Epidermal melanocyte (primary cell): ENCODE data around the gene GRK3.
"Not testable (repeated sequence)": the region's sequence is repeated elsewhere in the genome, so short reads cannot be mapped to it uniquely, and the experiment has no call there.

Source experiments
- DNase-seq: peaks from one replicate; pipeline ENCODE4 v3.0.0; 2011; ENCODE audit warnings: low spot score; ENCODE audit not compliant: insufficient read length

Gene GRK3

DNA sequence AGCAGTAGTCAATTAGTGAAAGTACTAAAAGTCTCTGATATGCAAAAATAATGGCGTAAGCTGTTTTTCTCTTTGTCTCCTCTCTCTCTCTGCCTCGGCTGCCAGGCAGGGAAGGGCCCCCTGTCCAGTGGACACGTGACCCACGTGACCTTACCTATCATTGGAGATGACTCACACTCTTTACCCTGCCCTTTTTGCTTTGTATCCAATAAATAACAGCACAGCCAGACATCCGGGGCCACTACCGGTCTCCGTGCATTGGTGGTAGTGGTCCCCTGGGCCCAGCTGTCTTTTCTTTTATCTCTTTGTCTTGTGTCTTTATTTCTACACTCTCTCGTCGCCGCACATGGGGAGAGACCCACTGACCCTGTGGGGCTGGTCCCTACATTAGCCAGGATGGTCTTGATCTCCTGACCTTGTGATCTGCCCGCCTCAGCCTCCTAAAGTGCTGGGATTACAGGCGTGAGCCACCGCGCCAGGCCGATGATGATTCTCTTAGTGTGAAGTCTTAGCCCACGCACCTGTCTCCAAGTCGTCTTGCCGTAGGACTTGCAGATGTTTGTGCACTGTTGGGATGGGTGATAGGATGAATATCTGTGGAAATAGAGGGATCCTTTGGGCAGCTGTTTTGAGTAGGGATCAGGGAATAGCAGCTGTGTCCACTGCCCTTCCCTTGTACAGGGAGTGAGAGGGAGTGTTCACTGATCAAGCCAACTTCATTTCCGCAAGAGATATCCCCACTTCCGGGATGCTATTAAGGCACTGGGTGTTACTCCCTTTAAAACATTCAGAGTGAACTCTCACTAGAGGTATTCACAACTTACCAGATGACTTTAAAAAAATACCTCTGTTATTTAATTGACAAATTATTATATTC, 61.5 kb downstream of the GRK3 start:
- not testable (repeated sequence) for DNase-seq

DNA sequence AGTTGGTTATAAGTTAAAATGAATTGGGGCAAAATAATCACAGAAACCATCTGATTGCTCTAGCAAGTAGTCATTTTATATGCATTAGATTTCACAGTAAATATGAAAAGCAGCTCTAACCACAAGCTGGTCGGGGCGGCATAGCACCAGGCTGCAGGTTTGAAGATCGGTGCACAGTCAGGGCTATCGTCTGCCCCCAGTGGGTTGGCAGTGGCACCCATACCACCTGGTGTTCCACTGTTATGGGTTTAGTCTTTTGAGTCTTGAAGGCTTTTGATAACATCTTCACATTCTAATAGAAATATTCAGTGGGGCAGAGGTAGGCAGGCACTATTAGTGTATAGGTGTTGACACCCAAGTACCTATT, 62.1 kb downstream of the GRK3 start:
- no peak for DNase-seq

DNA sequence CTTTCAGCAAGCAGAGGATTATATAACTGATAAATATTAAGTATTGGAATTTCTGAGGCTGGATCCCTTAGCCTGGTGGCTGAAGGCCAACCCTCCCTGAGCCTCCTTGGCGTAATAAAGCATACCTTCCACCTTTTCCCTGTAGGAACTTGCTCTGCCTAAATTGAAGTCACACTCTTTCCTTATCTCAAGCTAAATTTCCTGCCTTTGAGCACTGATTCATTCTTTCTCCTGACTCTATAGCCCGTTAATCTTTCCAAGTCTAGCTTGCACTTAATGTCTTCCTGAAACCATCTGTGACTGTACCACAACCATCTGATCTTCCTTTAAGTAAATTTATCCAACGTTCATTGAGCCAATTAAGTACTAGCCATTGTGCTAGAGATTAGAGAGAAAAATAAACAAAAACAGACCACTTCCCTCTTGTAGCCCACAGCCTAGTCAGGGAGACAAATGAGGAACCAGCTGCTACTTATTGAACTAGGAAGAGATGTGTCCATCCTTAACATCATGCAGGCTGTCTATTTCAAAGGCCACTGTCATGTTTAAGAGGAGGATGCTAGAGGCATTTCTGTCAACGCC, 62.9 kb downstream of the GRK3 start:
- no peak for DNase-seq

DNA sequence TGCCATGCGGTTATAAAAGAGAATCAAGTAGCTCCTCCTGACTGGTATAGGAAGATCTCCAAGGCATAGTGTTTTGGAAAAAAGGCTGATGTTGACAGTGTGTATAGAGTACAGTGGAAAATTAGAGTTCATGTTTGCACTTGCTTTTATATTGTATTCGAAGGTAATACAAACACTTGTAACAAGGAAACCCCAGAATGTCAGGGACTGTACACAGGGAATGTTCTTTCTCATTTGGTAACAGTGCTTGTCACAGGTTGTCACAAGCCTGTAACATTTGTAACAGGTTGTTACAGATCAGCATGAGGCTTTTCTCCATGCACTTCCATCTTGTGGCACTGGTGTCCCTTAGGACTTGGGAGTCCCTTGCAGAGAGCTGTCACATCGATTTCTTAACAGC, 64.0 kb downstream of the GRK3 start:
- no peak for DNase-seq

DNA sequence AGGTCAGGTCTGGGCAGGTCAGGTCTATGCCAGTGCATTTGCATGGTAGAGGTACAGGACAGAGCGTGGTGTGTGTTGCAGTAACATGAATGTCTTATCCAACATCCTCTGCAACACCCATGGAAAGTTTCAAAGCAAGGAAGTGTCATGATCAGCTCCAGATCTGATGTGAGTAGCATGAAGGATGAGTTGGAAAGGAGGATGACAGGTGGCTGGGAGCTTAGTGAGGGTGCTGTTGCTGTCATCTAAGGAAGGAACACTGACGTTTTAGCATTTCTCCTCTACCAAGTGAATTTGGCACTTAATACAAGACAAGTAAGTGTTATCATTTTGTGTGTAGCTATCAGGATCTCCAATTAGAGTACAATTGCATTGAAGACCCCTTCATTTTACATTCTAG, 65.1 kb downstream of the GRK3 start:
- DNase-seq, result no peak

DNA sequence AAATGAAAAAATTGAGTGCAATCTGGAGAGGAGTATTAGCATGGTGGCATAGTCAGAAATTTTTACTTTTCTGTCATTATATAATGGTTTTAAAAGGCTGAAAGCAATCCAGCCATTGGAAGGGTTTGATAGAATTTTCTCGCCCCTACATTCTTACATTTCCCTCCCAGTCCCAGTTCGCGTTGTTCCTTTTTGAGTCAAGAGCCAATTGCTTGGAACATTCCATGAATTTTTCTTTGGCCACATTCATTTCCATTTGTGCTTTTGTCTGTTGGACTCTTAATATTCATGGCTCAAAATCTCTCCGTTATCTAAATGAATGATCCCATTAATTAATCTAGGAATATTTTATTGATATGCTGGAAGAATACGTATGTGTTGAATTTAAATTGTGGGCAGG, 66.0 kb downstream of the GRK3 start:
- no peak for DNase-seq

DNA sequence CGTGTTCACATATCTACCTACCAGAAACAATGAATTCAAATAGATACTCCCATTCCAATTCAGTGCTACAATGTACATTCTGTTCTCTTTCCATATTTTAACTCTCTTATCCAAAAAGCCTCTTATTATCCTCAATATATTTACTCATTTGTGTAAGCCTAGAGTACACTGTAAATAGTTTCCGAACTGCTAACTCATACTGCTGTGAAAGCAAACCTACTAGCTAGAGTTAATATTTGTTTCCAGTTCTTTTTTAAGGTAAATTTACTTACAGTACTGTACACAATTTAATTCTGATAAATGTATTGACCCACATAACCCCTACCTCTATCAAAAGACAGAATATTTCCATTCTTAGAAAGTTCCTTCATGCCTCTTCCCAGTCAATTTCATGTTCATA, 71.8 kb downstream of the GRK3 start:
- DNase-seq, result no peak

DNA sequence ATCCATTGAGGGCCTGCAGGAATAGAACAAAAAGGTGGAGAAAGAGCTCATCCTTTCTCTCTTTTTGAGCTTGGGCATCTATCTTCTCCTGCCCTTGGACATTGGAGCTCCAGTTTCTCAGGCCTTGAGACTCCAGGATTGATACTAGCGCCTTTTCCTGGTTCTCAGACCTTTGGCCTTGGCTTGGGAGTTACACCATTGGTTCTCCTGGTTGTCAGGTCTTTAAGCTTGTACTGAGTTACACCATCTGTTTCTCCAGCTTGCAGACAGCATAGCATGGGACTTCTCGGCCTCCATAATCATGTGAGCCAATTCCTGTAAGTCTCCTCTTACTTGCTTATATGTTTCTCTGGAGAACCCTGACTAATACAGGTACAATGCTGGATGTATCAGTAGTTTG, 72.6 kb downstream of the GRK3 start:
- DNase-seq, result no peak

DNA sequence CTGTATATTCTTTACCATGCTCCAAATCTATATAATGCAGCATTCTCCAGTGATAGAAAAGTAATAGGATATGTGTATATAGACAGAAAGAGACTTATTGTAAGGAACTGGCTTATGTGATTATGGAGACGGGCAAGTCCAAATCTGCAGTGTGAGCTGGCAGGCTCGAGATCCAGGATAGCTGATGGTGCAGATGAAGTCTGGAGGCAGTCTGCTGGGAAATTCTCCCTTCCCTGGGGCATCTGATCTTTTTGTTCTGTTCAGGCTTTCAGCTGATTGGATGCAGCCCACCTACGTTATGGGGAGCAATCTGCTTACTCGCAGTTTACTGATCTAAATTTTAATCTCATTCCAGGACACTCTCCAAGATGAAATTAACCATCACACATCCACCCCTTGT, 73.2 kb downstream of the GRK3 start:
- no peak for DNase-seq

DNA sequence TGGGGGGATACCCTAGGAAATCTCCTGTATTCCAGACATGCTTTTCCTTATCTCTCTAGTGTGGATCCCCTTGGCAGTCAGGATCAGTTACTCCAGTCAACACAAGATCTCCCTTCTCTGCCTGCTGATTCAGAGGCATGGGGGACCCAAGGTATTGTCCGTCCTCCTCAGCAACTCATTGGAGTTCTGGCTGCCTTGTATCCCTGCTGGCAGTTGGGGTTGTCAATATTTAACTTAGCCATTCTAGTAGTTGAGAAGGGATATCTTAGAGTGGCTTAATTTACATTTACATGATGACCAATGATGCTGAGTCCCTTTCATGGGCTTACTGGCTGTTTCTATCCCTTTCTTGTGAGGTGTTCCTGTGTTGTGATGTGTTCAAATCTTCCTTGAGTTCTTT, 74.2 kb downstream of the GRK3 start:
- no peak for DNase-seq

DNA sequence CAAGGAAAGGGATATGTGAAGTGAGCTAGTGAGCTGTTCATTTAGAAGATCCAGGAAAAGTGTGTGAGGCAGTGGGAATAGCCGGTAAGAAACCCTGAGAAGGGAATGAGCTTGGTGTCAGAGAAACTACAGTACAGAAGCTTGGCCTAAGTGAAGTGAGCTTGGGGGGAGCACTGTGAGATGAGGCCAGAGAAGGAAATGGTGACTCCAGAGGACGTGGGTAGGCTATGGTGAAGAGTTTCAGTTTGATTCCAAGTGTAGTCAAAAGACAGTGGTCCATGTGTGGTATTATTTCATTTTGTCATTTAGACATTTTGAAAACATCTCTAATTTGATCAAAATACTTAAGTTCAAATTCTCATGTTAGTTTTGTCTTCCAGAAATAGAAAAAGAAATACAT, 77.2 kb downstream of the GRK3 start:
- DNase-seq, result no peak

DNA sequence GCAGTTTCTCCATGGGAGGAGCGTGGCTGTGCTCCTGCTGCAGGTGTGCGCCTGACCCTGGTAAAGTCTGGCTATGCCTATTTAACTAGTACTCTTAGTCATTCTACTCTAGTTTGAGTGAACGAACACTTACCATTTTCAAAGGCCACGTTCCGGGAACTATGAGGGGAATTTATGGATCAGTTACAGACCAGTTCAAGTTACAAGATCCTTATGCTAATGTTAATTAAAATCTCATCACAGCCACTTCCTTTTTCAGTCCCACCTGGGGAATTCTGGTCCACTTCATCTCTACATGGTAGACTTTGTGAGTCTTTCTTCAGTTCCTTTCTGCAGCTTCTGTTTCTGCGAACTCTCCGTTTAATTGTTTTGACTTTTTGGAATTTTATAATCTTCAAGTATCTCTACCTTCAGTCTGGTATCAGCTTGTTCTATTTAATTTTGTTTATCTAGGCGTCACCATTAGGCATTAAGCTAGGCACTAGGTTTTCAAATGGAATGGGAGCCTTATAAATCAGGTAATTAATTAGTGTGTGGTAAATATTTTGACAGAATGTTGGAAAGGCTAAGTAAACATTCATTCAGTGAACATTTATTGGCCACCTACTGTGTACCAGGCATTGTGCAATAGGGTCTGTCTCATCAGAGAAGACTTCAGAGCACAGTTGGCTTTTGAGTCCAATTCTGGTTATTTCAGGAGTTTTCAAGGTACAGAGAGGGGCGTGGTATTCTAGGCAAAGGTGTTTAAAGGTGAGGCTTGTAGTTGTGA, 78.9 kb downstream of the GRK3 start:
- DNase-seq, result no peak

DNA sequence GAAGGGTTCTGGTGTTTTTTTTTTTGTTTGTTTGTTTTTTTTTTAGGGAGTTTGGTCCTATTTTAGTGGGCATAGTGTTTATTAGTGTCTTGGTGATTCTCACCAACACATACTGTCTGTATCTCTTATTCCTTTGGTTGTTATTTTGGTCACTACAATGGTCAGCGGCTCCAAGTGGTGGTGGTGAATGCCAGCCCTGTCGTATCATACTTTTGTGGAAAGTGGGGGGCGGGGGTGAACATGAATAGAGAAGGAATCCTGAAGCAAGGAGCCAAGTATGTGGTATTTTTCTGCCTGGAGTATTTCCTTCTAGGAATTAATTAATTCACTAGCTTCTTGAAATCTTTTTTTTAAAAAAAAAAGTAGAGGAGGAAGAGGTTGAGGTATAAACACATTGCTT, 79.6 kb downstream of the GRK3 start:
- no peak for DNase-seq

DNA sequence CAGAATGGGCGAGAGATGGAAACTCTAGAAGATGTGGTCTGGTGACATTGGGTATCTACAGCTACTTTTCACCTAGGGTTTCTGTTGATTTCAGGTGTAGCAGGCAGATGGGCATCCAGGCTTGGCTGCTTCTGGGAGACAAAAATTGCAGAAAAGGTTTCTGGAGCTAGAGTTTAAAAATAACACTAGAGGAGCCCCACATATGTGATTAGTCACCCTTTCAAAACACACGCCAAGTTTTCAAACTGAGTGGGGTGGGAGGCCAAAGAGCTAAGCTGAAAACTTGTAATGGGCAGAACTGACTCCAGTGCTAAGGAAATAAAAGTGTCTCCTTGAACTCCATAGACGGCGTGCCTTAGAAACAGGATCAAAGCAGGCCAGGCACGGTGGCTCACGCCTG, 80.8 kb downstream of the GRK3 start:
- no peak for DNase-seq

DNA sequence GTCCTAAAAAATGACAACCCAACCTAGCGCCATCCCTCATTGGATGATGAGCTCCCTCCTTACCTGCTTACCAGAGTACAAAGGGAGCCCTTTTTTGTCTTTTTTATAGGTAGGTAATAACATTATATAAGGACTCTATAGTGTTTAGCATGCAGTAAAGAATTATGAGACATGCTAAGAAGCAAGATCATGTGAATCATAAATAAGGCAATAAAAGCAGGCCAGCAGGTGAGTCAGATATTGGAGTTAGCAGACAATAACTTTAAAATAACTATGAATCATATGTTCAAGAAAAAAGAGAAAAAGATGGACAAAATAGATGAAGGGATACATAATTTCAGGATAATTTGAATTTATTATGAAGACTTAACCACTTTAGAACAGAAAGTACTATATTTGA, 81.5 kb downstream of the GRK3 start:
- DNase-seq, result no peak

DNA sequence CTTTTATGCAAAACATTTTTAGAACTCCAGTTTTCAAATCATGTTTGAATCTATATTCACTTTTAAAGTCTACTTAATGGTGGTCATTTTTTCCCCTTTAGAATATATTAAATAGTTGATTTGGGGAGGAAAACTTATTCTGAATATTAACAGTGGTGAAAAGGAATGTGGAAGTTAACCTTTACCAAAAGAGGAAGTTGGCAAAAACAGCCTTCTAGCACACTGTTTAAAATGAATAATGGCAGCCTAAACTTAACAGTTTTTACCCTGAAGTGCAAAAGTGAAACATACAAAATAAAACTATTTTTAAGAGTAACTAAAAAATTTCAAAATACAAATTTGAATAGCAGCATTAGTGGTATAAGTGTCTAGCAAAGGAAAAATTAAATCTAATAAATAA, 86.4 kb downstream of the GRK3 start:
- no peak for DNase-seq

DNA sequence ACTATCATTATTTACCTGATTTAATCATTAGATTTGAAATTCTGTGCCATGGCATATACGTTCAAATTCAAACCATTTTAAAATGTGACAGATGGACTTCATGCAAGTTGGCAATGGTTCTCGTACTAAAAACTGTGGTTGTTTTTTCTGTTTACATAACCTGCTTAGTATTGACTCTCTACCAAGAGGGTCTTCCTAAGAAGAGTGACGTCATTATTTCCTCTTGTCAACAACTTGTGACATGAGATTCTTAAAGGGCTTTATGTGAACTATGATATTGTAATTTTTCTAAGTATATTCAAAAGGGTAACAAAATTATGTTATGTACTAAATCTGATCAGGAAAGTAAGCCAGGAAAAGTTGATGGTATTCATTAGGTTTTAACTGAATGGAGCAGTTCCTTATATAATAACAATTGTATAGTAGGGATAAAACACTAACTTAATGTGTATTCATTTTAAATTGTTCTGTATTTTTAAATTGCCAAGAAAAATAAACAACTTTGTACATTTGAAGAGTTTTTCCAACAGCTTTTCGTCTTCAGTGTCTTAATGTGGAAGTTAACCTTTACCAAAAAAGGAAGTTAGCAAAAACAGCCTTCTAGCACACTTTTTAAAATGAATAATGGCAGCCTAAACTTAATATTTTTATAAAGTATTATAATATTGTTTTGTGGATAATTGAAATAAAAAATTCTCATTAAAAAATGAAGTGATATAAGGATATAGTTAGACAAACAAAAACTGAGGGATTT, 87.0 kb downstream of the GRK3 start:
- no peak for DNase-seq

DNA sequence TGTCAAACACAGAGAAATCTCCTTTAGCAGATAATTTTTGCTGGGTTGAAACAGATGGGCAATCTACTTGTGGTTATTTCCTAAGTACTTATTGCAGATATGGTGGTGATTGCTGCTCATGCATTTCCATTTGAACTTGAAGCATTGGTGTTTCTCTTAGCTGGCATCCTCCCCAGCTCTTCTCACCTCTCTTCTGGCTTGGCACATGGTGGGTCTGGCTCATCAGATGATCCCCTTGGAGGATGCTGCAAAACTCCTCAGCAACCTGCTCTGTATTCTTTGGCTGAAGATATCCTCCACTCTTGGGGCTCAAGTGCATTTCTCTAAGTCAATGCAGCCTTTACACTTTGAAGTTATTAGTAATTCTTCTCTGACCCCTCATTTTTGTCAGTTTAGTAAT, 90.2 kb downstream of the GRK3 start:
- no peak for DNase-seq

DNA sequence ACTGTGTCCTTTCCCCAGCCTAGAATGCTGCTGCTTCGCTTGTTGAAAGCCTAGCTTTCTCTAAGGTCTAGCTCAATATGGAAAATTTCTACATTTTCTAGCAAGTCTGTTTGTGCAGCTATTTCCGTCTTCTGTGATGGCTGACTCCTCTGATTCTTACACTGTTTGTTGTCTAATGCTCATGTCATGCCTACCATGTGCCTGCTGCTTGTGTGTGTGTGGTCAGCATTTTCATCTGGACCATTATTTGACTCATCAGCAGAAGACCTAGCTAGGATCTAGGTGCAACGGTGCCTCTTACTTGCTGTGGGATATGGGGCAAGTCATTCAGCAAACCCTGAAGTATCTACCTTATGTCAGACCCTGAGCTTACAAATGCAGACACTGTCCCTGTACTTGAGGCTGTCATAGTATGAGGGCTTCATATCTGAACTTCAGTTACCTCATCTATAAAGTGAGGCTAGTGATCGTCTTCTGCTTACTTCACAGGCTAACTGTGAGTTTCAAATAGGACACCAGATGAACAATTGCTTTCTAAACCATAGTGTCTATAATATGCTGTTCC, 91.0 kb downstream of the GRK3 start:
- no peak for DNase-seq

DNA sequence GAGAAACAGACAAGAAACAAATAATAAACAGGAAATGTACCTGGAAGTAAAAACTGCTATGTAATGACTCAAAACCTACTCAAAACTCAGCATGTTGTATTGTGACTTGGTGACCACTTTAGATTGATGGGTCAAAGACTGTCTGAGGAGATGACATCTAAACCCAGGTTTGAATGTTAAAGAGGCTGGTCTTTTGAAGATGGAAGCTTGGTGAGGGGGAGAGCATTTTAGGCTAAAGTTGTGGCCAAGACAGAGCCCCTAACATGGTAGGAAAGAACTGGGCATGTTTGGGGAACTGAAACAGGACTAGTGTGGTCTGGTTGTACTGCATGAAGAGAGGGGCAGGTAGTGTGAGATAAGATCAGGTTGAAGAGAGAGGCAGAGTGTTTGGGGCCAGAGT, 92.2 kb downstream of the GRK3 start:
- DNase-seq, result no peak

DNA sequence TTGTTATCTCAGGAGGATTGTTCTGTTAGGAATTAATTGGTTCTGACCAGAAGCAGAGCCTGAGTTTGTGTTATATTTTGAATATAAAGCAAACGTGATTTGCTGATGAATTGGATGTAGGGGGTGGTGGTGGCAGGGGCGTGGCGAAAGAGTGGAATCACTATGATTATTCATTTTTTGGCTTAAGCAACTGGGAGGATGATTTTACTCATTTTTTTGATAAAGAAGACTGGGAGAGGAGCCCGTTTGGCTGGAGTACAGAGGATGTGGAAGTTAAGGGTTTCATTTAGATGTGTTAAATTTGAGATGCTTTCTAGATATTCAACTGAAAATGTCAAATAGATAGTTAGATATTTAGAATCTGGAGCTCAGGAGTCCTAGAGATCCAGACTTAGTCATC, 94.2 kb downstream of the GRK3 start:
- DNase-seq, result no peak

DNA sequence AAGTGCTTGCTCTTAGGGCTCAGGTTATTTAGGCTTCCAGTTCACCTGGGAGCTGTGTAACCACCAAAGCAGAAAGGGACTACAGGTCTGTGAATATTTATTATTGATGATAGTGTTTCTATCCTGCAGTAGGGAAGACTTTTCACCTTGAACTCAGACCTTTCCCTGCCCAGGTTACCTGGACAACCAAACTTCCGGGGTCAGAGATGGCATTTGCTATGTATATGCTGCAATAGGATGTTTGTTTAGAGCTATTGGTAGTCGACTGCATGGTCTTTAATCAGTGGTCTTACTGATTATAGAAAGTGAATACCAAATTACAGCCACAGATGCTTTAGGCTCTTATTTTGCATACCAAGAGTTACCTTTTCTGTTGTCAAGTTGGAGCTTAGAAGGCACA, 94.9 kb downstream of the GRK3 start:
- DNase-seq, result no peak
